ENCODE measurements around the gene KLHL21. TPM values are rescaled to one million over a fixed set of nuclear protein-coding genes. Genes with fewer than 3 reads are reported as not detected.

KLHL21 gene
- total RNA-seq, 2 experiments from 2014 or later = 39.0 to 42.0 TPM

DNA sequence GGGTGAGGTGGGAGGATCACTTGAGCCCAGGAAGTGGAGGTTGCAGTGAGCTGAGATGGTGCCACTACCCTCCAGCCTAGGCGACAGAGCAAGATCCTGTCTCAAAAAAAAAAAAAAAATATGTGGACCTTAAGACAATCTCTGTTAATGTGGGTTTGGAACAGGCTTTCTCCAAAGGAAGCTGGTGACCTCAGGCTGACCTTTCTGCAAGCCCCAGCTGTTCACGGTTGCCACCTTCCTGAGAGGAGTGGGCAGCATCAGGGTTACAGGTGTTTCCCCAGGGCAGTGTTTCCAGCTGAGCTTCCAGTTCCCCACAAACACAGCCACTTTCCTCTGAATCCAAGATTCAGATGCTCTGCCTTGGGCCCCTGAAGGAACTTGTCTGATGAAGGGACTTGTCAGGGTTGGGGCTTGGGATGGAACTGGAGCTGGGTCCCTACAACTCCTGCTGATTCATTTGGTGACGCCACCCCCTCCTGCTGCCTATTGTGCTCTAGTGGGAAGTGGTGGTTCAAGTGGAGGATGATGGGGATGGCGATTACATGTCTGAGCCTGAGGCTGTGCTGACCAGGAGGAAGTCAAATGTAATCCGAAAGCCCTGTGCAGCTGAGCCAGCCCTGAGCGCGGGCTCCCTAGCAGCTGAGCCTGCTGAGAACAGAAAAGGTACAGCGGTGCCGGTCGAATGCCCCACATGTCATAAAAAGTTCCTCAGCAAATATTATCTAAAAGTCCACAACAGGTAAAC is 20.9 kb downstream of the KLHL21 start:
- no peak for ATAC-seq (ENCODE audit: low read depth)
- H3K9me3 Mint-ChIP-seq = no peaks in the 10 kb centered on the region

DNA sequence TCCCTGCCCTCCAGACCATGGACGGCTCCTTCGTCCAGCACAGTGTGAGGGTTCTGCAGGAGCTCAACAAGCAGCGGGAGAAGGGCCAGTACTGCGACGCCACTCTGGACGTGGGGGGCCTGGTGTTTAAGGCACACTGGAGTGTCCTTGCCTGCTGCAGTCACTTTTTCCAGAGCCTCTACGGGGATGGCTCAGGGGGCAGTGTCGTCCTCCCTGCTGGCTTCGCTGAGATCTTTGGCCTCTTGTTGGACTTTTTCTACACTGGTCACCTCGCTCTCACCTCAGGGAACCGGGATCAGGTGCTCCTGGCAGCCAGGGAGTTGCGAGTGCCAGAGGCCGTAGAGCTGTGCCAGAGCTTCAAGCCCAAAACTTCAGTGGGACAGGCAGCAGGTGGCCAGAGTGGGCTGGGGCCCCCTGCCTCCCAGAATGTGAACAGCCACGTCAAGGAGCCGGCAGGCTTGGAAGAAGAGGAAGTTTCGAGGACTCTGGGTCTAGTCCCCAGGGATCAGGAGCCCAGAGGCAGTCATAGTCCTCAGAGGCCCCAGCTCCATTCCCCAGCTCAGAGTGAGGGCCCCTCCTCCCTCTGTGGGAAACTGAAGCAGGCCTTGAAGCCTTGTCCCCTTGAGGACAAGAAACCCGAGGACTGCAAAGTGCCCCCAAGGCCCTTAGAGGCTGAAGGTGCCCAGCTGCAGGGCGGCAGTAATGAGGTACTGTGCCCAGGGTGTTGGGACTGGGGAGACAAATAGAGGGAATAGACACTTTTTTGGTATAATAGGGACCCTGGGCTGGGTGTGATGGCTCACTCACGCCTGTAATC is 21.9 kb downstream of the KLHL21 start:
- Mint-ChIP-seq H3K4me1 (peaks cover 25% of the 10 kb centered on the region), H3K9me3 (no peaks in the 10 kb centered on the region), H3K36me3 (peaks cover 3% of the 10 kb centered on the region), H3K27me3 (peaks cover 2% of the 10 kb centered on the region), H3K4me3 (peak overlapping the region; percentile 97), H3K27ac (peak overlapping the region; percentile 98)
- DNase-seq (no peak), ATAC-seq (ENCODE audit: low read depth) (no peak)
- POLR2A ChIA-PET = interaction anchor here (0.8 to 4.9 kb wide), 8 partner anchors 10 to 90 kb away, joined by 4 to 41 read pairs (median 7); partner anchors contain the start of genes KLHL21, NOL9, PHF13 and PLEKHG5

More for the DNA sequence above, 20.9 kb downstream of the KLHL21 start:
- peak overlapping the region; percentile 25 for H3K27ac Mint-ChIP-seq
- peaks cover 2% of the 10 kb centered on the region for H3K27me3 Mint-ChIP-seq
- peak overlapping the region; percentile 97 for H3K4me3 Mint-ChIP-seq
- POLR2A ChIA-PET = interaction anchor here (1.4 to 4.9 kb wide), 4 partner anchors 17 to 31 kb away, joined by 4 to 41 read pairs (median 24); partner anchors contain the start of genes KLHL21, NOL9 and TAS1R1
- no peak for DNase-seq
- peaks cover 3% of the 10 kb centered on the region for H3K36me3 Mint-ChIP-seq
- peaks cover 25% of the 10 kb centered on the region for H3K4me1 Mint-ChIP-seq

DNA sequence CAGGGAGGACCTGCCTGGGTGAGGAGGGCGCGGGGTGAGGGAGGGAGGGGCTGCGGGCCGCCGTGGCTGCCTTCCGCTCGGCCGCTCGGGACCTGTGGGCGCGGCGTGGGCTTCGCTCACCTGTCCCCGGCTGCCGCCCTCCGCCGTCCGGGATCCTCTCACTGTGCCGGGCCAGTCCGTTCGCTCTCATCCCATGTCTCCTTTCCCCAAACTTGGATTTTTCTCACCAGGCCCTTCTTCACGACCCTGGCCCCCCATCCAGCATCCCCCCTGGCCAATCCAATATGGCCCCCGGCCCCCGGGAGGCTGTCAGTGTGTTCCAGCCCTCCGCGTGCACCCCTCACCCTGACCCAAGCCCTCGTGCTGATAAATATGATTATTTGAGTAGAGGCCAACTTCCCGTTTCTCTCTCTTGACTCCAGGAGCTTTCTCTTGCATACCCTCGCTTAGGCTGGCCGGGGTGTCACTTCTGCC is 22.5 kb downstream of the KLHL21 start:
- POLR2A ChIA-PET = interaction anchor here (0.6 to 4.9 kb wide), 12 partner anchors 9 to 89 kb away, joined by 3 to 41 read pairs (median 6); partner anchors contain the start of genes KLHL21, NOL9, PHF13 and PLEKHG5
- Mint-ChIP-seq H3K36me3 (peaks cover 3% of the 10 kb centered on the region), H3K27me3 (peaks cover 2% of the 10 kb centered on the region), H3K9me3 (no peaks in the 10 kb centered on the region), H3K27ac (peak overlapping the region; percentile 98), H3K4me3 (peak overlapping the region; percentile 97), H3K4me1 (peaks cover 25% of the 10 kb centered on the region)
- DNase-seq (no peak), ATAC-seq (ENCODE audit: low read depth) (peak; percentile 50)

DNA sequence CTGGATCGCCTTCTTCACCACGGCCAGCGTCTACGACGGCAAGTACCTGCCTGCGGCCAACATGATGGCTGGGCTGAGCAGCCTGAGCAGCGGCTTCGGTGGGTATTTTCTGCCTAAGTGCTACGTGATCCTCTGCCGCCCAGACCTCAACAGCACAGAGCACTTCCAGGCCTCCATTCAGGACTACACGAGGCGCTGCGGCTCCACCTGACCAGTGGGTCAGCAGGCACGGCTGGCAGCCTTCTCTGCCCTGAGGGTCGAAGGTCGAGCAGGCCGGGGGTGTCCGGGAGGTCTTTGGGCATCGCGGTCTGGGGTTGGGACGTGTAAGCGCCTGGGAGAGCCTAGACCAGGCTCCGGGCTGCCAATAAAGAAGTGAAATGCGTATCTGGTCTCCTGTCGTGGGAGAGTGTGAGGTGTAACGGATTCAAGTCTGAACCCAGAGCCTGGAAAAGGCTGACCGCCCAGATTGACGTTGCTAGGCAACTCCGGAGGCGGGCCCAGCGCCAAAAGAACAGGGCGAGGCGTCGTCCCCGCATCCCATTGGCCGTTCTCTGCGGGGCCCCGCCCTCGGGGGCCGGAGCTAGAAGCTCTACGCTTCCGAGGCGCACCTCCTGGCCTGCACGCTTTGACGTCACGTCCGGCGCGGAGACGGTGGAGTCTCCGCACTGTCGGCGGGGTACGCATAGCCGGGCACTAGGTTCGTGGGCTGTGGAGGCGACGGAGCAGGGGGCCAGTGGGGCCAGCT is 23.1 kb downstream of the KLHL21 start, which contains the start of gene ZBTB48:
ZBTB48 (plus strand) TSS at position 621 of the 745 bp plus-strand sequence. CDS start 616 bp downstream, outside the sequence.
- peak within 1 kb of the TSS; percentile 98 for H3K27ac Mint-ChIP-seq
- H3K27me3 Mint-ChIP-seq = peaks cover 2% of the 10 kb centered on the region
- H3K36me3 Mint-ChIP-seq = peaks cover 2% of the 10 kb centered on the region
- DNase-seq (peak; percentile 97), ATAC-seq (ENCODE audit: low read depth) (peak; percentile 98)
- peaks cover 24% of the 10 kb centered on the region for H3K4me1 Mint-ChIP-seq
- POLR2A ChIA-PET = interaction anchor here (0.6 to 4.9 kb wide), 11 partner anchors 12 to 88 kb away, joined by 3 to 41 read pairs (median 5); partner anchors contain the start of genes KLHL21, NOL9, PHF13 and PLEKHG5
- H3K9me3 Mint-ChIP-seq = no peaks in the 10 kb centered on the region
- H3K4me3 Mint-ChIP-seq = peak within 1 kb of the TSS; percentile 97

DNA sequence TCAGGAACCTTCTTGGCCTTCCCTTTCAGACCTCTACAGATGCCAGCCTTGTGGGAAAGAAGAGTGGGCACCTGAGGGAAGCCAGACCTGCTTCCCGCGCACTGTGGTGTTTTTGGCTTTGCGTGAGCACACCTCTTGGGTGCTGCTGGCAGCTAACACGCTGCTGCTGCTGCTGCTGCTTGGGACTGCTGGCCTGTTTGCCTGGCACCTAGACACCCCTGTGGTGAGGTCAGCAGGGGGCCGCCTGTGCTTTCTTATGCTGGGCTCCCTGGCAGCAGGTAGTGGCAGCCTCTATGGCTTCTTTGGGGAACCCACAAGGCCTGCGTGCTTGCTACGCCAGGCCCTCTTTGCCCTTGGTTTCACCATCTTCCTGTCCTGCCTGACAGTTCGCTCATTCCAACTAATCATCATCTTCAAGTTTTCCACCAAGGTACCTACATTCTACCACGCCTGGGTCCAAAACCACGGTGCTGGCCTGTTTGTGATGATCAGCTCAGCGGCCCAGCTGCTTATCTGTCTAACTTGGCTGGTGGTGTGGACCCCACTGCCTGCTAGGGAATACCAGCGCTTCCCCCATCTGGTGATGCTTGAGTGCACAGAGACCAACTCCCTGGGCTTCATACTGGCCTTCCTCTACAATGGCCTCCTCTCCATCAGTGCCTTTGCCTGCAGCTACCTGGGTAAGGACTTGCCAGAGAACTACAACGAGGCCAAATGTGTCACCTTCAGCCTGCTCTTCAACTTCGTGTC is 23.9 kb downstream of the KLHL21 start:
- no peak for ATAC-seq (ENCODE audit: low read depth)
- Mint-ChIP-seq H3K4me1 (peaks cover 23% of the 10 kb centered on the region), H3K27ac (peak overlapping the region; percentile 98), H3K36me3 (peaks cover 1% of the 10 kb centered on the region), H3K9me3 (no peaks in the 10 kb centered on the region), H3K27me3 (peaks cover 2% of the 10 kb centered on the region), H3K4me3 (peak overlapping the region; percentile 97)
- no peak for DNase-seq
- POLR2A ChIA-PET = interaction anchor here (1.5 to 2.6 kb wide), 3 partner anchors 13 to 25 kb away, joined by 4 to 16 read pairs (median 4); partner anchors contain the start of genes NOL9 and TAS1R1

- peaks cover 1% of the 10 kb centered on the region for H3K36me3 Mint-ChIP-seq
- no peaks in the 10 kb centered on the region for H3K9me3 Mint-ChIP-seq
- POLR2A ChIA-PET = interaction anchor here (1.5 kb wide), 1 partner anchor 24 kb away, joined by 4 read pairs; the partner anchor contains the start of genes NOL9 and TAS1R1
- DNase-seq (no peak), ATAC-seq (ENCODE audit: low read depth) (no peak)
- no peak overlapping the region for H3K27ac Mint-ChIP-seq
- peaks cover 2% of the 10 kb centered on the region for H3K27me3 Mint-ChIP-seq
- no peak overlapping the region for H3K4me3 Mint-ChIP-seq
- H3K4me1 Mint-ChIP-seq = peaks cover 23% of the 10 kb centered on the region
Observed at GRCh38 chr1:6577831-6578525, 24.7 kb downstream of the KLHL21 start.

GRCh38 chr1:6574818-6575217 is 27.9 kb downstream of the KLHL21 start:
- Mint-ChIP-seq H3K27me3 (peaks cover 2% of the 10 kb centered on the region), H3K36me3 (peaks cover under 1% of the 10 kb centered on the region), H3K9me3 (peaks cover 2% of the 10 kb centered on the region), H3K4me3 (no peak overlapping the region), H3K27ac (no peak overlapping the region), H3K4me1 (peaks cover 19% of the 10 kb centered on the region)
- DNase-seq (no peak), ATAC-seq (ENCODE audit: low read depth) (no peak)
- POLR2A ChIA-PET = no interaction called here

DNA sequence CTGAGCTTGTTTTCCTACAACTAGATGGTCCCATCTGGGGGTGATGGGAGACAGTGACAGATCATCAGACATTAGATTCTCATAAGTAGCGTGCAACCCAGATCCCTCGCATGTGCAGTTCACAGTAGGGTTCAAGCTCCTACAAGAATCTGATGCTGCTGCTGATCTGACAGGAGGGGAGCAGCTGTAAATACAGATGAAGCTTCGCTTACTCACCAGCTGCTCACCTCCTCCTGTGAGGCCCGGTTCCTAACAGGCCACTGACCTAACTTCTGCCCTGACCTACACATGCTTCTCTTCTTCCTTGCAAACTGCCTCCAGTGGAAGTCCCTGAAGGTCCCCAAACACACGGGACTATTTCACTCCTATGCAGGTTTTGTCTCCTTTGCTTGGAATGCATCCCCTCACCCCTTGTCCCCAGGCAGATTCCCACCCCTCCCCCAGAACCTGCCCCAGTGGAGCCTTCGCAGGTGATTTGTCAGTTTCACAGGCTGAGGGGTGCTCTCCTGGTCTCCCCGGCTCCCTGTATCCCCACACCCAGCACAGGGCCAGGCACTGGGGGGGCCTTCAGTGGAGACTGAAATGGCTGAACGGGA is 28.5 kb downstream of the KLHL21 start:
- Mint-ChIP-seq H3K36me3 (no peaks in the 10 kb centered on the region), H3K4me3 (no peak overlapping the region), H3K4me1 (peaks cover 18% of the 10 kb centered on the region), H3K9me3 (peaks cover 2% of the 10 kb centered on the region), H3K27ac (no peak overlapping the region), H3K27me3 (peaks cover 9% of the 10 kb centered on the region)
- DNase-seq (no peak), ATAC-seq (ENCODE audit: low read depth) (no peak)
- POLR2A ChIA-PET = no interaction called here

DNA sequence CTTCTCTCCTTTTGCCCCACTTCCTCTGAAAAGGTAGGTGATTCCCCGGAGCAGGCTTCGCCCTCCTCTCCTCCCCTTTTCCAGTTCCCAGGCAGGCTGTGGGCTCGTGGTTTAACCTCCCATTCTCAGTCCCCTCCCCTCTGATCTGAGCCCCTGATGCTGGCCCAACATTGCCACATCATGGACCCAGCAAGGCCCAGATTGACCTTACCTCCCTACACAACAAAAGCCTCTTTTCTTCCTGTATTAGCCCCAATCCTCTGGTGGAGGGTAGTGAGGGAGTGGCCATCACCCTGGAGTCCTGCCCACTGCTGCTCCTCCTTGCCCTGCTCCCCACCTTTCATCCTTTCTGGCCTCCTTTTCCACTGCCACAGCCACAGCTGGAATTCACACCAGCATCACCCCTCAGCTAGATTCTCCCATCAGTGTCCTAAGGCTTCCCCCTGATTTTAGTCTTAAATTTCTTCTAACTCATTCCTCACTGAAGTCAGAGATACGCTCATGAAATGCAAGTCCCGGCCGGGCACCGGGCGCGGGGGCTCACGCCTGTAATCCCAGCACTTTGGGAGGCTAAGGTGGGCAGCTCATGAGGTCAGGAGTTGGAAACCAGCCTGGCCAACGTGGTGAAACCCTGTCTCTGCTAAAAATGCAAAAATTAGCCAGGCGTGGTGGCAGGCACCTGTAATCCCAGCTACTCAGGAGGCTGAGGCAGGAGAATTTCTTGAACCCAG is 29.9 kb downstream of the KLHL21 start:
- ATAC-seq (ENCODE audit: low read depth) (no peak), DNase-seq (no peak)
- POLR2A ChIA-PET = no interaction called here
- H3K4me1 Mint-ChIP-seq = peaks cover 17% of the 10 kb centered on the region
- peak overlapping the region; percentile 68 for H3K27ac Mint-ChIP-seq
- H3K9me3 Mint-ChIP-seq = peaks cover 2% of the 10 kb centered on the region
- H3K4me3 Mint-ChIP-seq = no peak overlapping the region
- peaks cover 10% of the 10 kb centered on the region for H3K27me3 Mint-ChIP-seq
- no peaks in the 10 kb centered on the region for H3K36me3 Mint-ChIP-seq

- ATAC-seq (ENCODE audit: low read depth) = no peak
- H3K36me3 Mint-ChIP-seq = no peaks in the 10 kb centered on the region
- POLR2A ChIA-PET = interaction anchor here (1.2 to 1.7 kb wide), 2 partner anchors 10 to 29 kb away, joined by 3 to 6 read pairs; no protein-coding TSS in a partner anchor
- H3K4me1 Mint-ChIP-seq = peaks cover 17% of the 10 kb centered on the region
- no peak overlapping the region for H3K4me3 Mint-ChIP-seq
- DNase-seq = no peak
- H3K9me3 Mint-ChIP-seq = peaks cover 2% of the 10 kb centered on the region
- H3K27me3 Mint-ChIP-seq = peaks cover 8% of the 10 kb centered on the region
- H3K27ac Mint-ChIP-seq = no peak overlapping the region
Observed at GRCh38 chr1:6570987-6571386, 31.7 kb downstream of the KLHL21 start.

- POLR2A ChIA-PET = interaction anchor here (1.7 kb wide), 1 partner anchor 11 kb away, joined by 6 read pairs; no protein-coding TSS in a partner anchor
- H3K4me3 Mint-ChIP-seq = no peak overlapping the region
- peaks cover 2% of the 10 kb centered on the region for H3K9me3 Mint-ChIP-seq
- DNase-seq (no peak), ATAC-seq (ENCODE audit: low read depth) (no peak)
- no peak overlapping the region for H3K27ac Mint-ChIP-seq
- no peaks in the 10 kb centered on the region for H3K36me3 Mint-ChIP-seq
- H3K27me3 Mint-ChIP-seq = peaks cover 8% of the 10 kb centered on the region
- peaks cover 17% of the 10 kb centered on the region for H3K4me1 Mint-ChIP-seq
Observed at GRCh38 chr1:6570100-6570499, 32.6 kb downstream of the KLHL21 start.
